GM18499 (cell line): ENCODE measurements around the gene CDC6.

Experiments used
- ATAC-seq: cut with Tn5 transposase; IDR thresholded peaks from one replicate; pipeline ENCODE4 v1.9.1; 2021; ENCODE audit warnings: moderate number of reproducible peaks; ENCODE audit not compliant: insufficient read depth, unreplicated experiment

The CDC6 gene

GRCh38 chr17:40349895-40350688 lies 62.4 kb downstream of the CDC6 start:
- ATAC-seq, result no peak

- no peak for ATAC-seq
Observed at GRCh38 chr17:40350689-40351358, 63.1 kb downstream of the CDC6 start.

- ATAC-seq, result no peak
Observed at GRCh38 chr17:40351359-40352236, 63.9 kb downstream of the CDC6 start.

- no peak for ATAC-seq
Observed at GRCh38 chr17:40352237-40352778, 64.6 kb downstream of the CDC6 start.

GRCh38 chr17:40352779-40353394 lies 65.2 kb downstream of the CDC6 start:
- no peak for ATAC-seq
